Adrenal gland (tissue), 5 donors: Measurements from ENCODE around the gene GLB1L2.

Source experiments
- POLR2A ChIP-seq, 2 donors: fragments of 450-650 bp; IDR thresholded peaks; one replicate each; pipeline ENCODE4 v1.6.1; 2017; ENCODE audit warnings: antibody characterized with exemption in 2 of 2, mild to moderate bottlenecking in 2 of 2, moderate library complexity in 1 of 2
- TF ChIP-seq, protein P1 (sequence below), 6 experiments: fragments of 450-650 bp in 4 of 6; fragments of 200-600 bp in 2 of 6; sonication (generic) in 1 of 6; IDR thresholded peaks; 1 replicate in 5 of 6; 2 replicates in 1 of 6; pipeline versions ENCODE4 v1.5.1 to v1.8.0; 2016 to 2021; ENCODE audit warnings: antibody characterized with exemption in 6 of 6, mild to moderate bottlenecking in 2 of 6, moderate library complexity in 1 of 6
- donor health status: DM: no; HTN: no; CAD: no.

DNA sequence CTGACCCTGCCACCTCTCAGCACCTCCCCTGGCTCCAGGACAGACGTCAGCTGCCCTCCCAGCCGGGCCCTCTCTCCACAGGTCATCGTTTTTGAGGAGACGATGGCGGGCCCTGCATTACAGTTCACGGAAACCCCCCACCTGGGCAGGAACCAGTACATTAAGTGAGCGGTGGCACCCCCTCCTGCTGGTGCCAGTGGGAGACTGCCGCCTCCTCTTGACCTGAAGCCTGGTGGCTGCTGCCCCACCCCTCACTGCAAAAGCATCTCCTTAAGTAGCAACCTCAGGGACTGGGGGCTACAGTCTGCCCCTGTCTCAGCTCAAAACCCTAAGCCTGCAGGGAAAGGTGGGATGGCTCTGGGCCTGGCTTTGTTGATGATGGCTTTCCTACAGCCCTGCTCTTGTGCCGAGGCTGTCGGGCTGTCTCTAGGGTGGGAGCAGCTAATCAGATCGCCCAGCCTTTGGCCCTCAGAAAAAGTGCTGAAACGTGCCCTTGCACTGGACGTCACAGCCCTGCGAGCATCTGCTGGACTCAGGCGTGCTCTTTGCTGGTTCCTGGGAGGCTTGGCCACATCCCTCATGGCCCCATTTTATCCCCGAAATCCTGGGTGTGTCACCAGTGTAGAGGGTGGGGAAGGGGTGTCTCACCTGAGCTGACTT, 43.2 kb downstream of the GLB1L2 start:
- TF ChIP-seq, protein P1, sequence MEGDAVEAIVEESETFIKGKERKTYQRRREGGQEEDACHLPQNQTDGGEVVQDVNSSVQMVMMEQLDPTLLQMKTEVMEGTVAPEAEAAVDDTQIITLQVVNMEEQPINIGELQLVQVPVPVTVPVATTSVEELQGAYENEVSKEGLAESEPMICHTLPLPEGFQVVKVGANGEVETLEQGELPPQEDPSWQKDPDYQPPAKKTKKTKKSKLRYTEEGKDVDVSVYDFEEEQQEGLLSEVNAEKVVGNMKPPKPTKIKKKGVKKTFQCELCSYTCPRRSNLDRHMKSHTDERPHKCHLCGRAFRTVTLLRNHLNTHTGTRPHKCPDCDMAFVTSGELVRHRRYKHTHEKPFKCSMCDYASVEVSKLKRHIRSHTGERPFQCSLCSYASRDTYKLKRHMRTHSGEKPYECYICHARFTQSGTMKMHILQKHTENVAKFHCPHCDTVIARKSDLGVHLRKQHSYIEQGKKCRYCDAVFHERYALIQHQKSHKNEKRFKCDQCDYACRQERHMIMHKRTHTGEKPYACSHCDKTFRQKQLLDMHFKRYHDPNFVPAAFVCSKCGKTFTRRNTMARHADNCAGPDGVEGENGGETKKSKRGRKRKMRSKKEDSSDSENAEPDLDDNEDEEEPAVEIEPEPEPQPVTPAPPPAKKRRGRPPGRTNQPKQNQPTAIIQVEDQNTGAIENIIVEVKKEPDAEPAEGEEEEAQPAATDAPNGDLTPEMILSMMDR (IDR thresholded peaks at IDR 0.05): no peak
- TF ChIP-seq POLR2A (IDR thresholded peaks at IDR 0.05): no peak
